Stimulated activated CD8-positive, alpha-beta memory T cell treated with anti-CD3 and anti-CD28 coated beads, Interleukin-2, amount 100 ng/mL, for 48 hours (primary cell): ENCODE data around the gene DNMT3L.

Source experiments
- DNase-seq, 2 donors: peaks; one replicate each; pipeline ENCODE4 v3.0.0-alpha.2; 2020; ENCODE audit warnings: low read depth in 2 of 2

DNMT3L gene

GRCh38 chr21:44279354-44280260 lies 17.9 kb upstream of the DNMT3L start:
- DNase-seq: no peak

- no peak for DNase-seq
Measured at GRCh38 chr21:44275041-44275440, 13.3 kb upstream of the DNMT3L start.

GRCh38 chr21:44273046-44273445 lies 11.3 kb upstream of the DNMT3L start:
- DNase-seq: no peak

DNA sequence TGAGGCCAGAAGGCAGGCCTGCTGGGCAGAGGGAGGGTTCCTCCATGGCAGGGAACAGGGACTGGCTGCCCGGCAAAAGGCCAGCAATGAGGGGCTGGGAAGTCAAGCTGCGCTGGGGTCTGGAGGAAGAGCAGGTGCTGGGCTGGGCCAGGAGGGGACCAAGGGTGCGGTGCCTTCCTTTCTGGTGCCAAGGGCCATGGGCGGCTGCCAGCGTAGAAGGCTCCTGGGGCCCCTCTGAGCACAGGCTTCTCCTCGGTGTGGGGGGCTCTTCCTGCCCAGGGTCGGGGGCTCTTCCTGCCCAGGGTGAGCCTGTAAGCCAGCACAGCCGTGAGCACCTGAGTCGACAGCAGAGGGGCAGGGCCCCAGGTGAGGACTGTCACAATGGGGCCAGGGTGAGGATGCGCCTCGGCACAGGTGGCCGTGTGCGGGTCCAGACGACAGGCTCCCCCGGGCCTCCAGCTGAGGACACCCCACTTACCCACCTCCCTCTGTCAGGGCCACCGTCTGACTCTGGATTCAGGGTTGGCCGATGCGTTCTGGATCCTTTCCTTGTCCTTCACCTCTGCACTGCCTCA lies 10.7 kb upstream of the DNMT3L start:
- no peak for DNase-seq

GRCh38 chr21:44271558-44272283 lies 10.0 kb upstream of the DNMT3L start:
- DNase-seq: no peak

- DNase-seq: no peak
Measured at GRCh38 chr21:44269090-44269489, 7.4 kb upstream of the DNMT3L start.

GRCh38 chr21:44267655-44268142 lies 6.0 kb upstream of the DNMT3L start:
- DNase-seq: no peak

- no peak for DNase-seq
Measured at GRCh38 chr21:44265734-44266270, 4.1 kb upstream of the DNMT3L start.

- no peak for DNase-seq
Measured at GRCh38 chr21:44263768-44264167, 2.1 kb upstream of the DNMT3L start.

GRCh38 chr21:44263221-44263760 lies 1.6 kb upstream of the DNMT3L start:
- DNase-seq: no peak

DNA sequence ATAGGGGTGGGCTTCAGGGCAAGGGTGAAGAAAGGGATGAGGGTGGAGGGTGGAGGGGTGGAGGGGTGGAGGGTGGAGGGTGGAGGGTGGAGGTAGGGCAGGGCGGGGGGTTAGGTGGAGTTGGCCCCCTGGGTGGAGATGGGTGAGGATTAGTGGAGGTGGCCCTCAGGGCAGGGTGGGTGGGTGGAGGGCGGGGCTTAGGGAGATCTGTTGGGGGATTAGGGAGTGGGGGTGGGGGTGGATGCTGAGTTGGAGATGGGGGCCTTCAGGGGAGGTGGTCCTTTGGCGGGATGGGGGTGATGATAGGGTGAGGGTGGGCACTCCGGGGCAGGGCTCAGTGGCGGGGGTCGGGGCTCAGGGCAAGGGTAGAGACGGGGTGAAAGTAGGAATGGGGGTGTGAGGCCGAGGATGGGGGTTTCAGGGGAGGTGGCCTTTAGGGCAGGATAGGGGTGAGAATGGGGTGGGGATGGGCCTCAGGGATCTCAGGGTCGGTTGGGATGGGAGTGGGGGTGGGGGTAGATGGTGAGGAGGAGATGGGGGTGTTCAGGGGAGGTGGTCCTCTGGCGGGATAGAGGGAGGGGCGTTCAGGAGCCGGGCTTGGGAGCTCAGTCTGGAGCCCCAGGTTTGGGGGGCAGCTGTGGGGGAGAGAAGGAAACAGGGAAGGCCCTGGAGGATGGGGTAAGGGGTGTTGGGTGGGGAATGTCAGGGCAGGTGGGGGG lies 800 bp upstream of the DNMT3L start:
- DNase-seq: no peak

- DNase-seq: no peak
Measured at GRCh38 chr21:44260791-44261631, 686 bp downstream of the DNMT3L start.

GRCh38 chr21:44260066-44260465 lies 1.6 kb downstream of the DNMT3L start:
- DNase-seq: no peak

DNA sequence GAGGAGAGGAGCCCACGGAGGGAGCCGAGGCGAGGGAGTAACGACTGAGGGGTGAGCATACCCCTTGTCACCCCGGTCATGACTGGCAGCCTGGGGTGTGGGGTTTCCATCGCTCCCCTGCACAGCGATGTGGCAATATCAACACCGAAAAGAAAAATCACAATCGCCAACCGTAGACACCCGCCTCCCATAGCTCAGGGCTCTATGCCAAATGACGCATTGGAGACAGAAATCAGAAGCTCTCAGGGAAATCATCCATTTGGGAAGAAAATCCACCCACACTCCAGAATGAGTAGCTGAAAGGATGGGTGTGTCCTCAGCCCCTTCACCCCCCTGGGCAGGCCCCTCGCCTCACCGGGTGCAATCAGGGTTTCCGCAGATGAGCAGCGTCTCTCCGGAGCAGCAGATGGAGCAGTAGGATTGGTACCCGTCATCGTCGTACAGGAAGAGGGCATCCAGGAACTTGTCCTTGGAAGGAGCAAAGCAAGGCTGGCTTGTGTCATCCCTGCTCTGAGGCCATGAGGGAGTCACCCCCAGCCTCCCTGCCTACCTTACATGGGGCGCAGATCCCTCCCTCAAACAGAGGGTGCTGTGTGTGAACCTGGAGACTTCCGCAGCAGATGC lies 2.5 kb downstream of the DNMT3L start:
- DNase-seq: no peak

GRCh38 chr21:44258056-44258725 lies 3.5 kb downstream of the DNMT3L start:
- no peak for DNase-seq

- no peak for DNase-seq
Measured at GRCh38 chr21:44255511-44255981, 6.2 kb downstream of the DNMT3L start.

DNA sequence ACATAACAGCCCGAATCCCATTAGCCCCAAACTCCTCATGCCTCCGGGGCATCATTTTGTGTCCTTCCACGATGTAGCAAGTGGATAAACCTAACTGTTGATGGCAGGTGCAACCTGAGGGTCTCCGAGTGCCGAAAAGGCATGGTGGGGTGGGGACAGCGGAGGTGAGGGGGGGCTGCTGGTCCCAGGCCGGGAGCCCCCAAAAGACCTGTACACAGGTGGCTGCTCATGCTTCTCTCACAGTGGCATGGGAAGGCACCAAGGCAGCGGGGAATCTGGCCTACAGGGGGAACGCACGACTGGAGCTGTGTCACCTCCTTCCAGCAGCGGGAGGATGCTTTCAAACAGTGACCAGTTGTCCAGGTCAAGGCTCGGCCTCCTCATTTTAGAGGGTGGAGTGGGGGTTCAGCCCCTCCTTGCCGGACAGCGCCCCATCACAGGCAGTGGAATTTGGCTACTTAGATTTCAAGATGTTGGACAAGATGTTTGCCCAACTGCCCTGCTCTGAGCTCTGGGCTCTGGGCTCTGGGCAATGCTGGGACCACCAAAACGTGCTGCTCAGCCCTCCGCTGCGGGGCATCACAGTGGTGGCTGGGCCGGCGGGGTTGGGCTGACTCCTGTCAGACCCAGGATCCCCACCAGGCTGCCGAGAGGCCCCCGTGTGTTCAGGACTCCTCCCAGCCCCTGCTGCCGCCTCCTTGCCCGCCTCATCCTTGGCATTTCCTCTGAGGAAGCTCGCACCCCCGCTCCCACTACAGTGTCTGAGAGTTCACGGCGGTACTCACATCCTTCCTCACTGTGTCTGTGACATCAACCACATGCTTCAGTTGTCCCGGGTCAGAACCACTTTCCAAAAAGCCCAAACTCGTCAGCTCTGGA lies 7.6 kb downstream of the DNMT3L start:
- no peak for DNase-seq
